MCF 10A (cell line): Measurements from ENCODE around the gene SUPT4H1. TPM values are rescaled to one million over a fixed set of nuclear protein-coding genes. Genes with fewer than 3 reads are reported as not detected.

Experiments used
- BruUV-seq: library from RNA; stranded (reverse); fragments of 400-500 nt; replicated peaks from 2 replicates; lab custom pipeline; 2021; lab: Mats Ljungman, UMichigan
- CTCF ChIA-PET: fragments of 300-600 bp; sonication (Branson Sonifier 250); formaldehyde crosslinking; extraction: SDS; loops from one replicate; lab custom pipeline; 2021; ENCODE audit warnings: antibody characterized with exemption, inconsistent platforms; lab: Yijun Ruan, JAX
- POLR2A ChIA-PET: fragments of 300-600, 350-650 bp; sonication (Branson Sonifier 250); formaldehyde crosslinking; extraction: SDS; loops from one replicate; lab custom pipeline; 2020; ENCODE audit warnings: antibody characterized with exemption, inconsistent platforms; lab: Yijun Ruan, JAX
- DNase-seq: peaks from one replicate; pipeline ENCODE4 v3.0.0-alpha.2; 2018; ENCODE audit not compliant: unreplicated experiment
- H3K27ac Mint-ChIP-seq: one replicate; pipeline ENCODE4 v1.8.0; 2022; ENCODE audit warnings: mild to moderate bottlenecking, low read depth, mixed read lengths; ENCODE audit not compliant: unreplicated experiment
- H3K27me3 Mint-ChIP-seq: one replicate; pipeline ENCODE4 v1.8.0; 2022; ENCODE audit warnings: mixed read lengths; ENCODE audit not compliant: insufficient read depth, unreplicated experiment
- H3K36me3 Mint-ChIP-seq: one replicate; pipeline ENCODE4 v1.8.0; 2022; ENCODE audit warnings: mild to moderate bottlenecking, moderate library complexity, mixed read lengths; ENCODE audit not compliant: insufficient read depth, unreplicated experiment
- H3K4me1 Mint-ChIP-seq: one replicate; pipeline ENCODE4 v1.8.0; 2022; ENCODE audit warnings: mixed read lengths; ENCODE audit not compliant: insufficient read depth, unreplicated experiment
- H3K4me3 Mint-ChIP-seq: one replicate; pipeline ENCODE4 v1.8.0; 2022; ENCODE audit warnings: mild to moderate bottlenecking, moderate library complexity, mixed read lengths; ENCODE audit not compliant: unreplicated experiment
- H3K9me3 Mint-ChIP-seq: one replicate; pipeline ENCODE4 v1.8.0; 2022; ENCODE audit warnings: mixed read lengths; ENCODE audit not compliant: unreplicated experiment
- CTCF ChIP-seq: fragments of 200-600 bp; IDR thresholded peaks from one replicate; pipeline ENCODE4 v1.8.0; 2022; ENCODE audit warnings: antibody characterized with exemption, mild to moderate bottlenecking; ENCODE audit not compliant: unreplicated experiment
- intact Hi-C: fragments of 100-400 bp; cut with micrococcal nuclease; formaldehyde crosslinking; loops from 2 replicates; pipeline ENCODE4 v1.14.1; 2022
- total RNA-seq: library from RNA; stranded (reverse); gene quantifications from 2 replicates; pipeline ENCODE4 v1.2.3, GENCODE V29; 2022

The SUPT4H1 gene
- total RNA-seq, 1 experiment from 2014 or later, result 63.4 TPM

- ChIA-PET CTCF (no interaction called here), POLR2A (interaction anchor here (0.6 to 1.7 kb wide), 4 partner anchors 17 to 1284 kb away, joined by 3 to 6 read pairs (median 3); partner anchors contain the start of genes AKAP1, RNF43 and SUPT4H1)
- Mint-ChIP-seq H3K4me3 (no peak overlapping the region), H3K4me1 (peaks cover 6% of the 10 kb centered on the region), H3K27ac (no peak overlapping the region), H3K27me3 (no peaks in the 10 kb centered on the region), H3K9me3 (no peaks in the 10 kb centered on the region), H3K36me3 (peaks cover 5% of the 10 kb centered on the region)
- no TSS peak for BruUV-seq
- no peak for DNase-seq
- TF ChIP-seq CTCF, result no peak
- intact Hi-C loops, result no loop called here
These were observed 17.4 kb upstream of the SUPT4H1 start for GRCh38 chr17:58369214-58370031.

GRCh38 chr17:58368860-58369213 lies 16.8 kb upstream of the SUPT4H1 start:
- no peak for DNase-seq
- Mint-ChIP-seq H3K36me3 (peaks cover 5% of the 10 kb centered on the region), H3K27me3 (no peaks in the 10 kb centered on the region), H3K9me3 (no peaks in the 10 kb centered on the region), H3K4me3 (no peak overlapping the region), H3K27ac (no peak overlapping the region), H3K4me1 (peaks cover 11% of the 10 kb centered on the region)
- ChIA-PET CTCF (no interaction called here), POLR2A (interaction anchor here (0.6 to 1.7 kb wide), 2 partner anchors 17 to 28 kb away, joined by 3 to 6 read pairs; partner anchors contain the start of gene SUPT4H1)
- no TSS peak for BruUV-seq
- intact Hi-C loops, result no loop called here
- no peak for TF ChIP-seq CTCF

GRCh38 chr17:58367461-58367860 lies 15.5 kb upstream of the SUPT4H1 start:
- H3K9me3 Mint-ChIP-seq, result no peaks in the 10 kb centered on the region
- no peak for TF ChIP-seq CTCF
- H3K4me3 Mint-ChIP-seq, result no peak overlapping the region
- peaks cover 6% of the 10 kb centered on the region for H3K36me3 Mint-ChIP-seq
- no peaks in the 10 kb centered on the region for H3K27me3 Mint-ChIP-seq
- H3K27ac Mint-ChIP-seq, result no peak overlapping the region
- POLR2A ChIA-PET, result interaction anchor here (2.0 kb wide), 1 partner anchor 16 kb away, joined by 11 read pairs; the partner anchor contains the start of gene SUPT4H1
- CTCF ChIA-PET, result interaction anchor here (1.2 kb wide), 1 partner anchor 11 kb away, joined by 7 read pairs; no protein-coding TSS in a partner anchor
- no peak for DNase-seq
- H3K4me1 Mint-ChIP-seq, result peaks cover 11% of the 10 kb centered on the region
- intact Hi-C loops, result no loop called here
- BruUV-seq, result no TSS peak

- Mint-ChIP-seq H3K36me3 (peaks cover 20% of the 10 kb centered on the region), H3K4me3 (no peak overlapping the region), H3K27me3 (no peaks in the 10 kb centered on the region), H3K4me1 (peaks cover 11% of the 10 kb centered on the region), H3K9me3 (no peaks in the 10 kb centered on the region), H3K27ac (no peak overlapping the region)
- BruUV-seq, result no TSS peak
- no peak for TF ChIP-seq CTCF
- intact Hi-C loops, result no loop called here
- DNase-seq, result no peak
- ChIA-PET POLR2A (interaction anchor here (1.1 to 4.0 kb wide), 5 partner anchors 14 to 51 kb away, joined by 4 to 24 read pairs (median 11); partner anchors contain the start of genes RNF43 and SUPT4H1), CTCF (interaction anchor here (0.7 kb wide), 1 partner anchor 49 kb away, joined by 3 read pairs; no protein-coding TSS in a partner anchor)
These were observed 14.1 kb upstream of the SUPT4H1 start for GRCh38 chr17:58365980-58366595.
